ENCODE measurements around the gene SELENOW. TPM values are rescaled to one million over a fixed set of nuclear protein-coding genes. Genes with fewer than 3 reads are reported as not detected.
"Not testable (repeated sequence)": the region's sequence is repeated elsewhere in the genome, so short reads cannot be mapped to it uniquely, and the experiment has no call there.

Gene SELENOW
- total and polyA plus RNA-seq, 3 experiments from 2014 or later: 116 to 334 (median 122) TPM

- Histone ChIP-seq H3K4me1 (ENCODE audit: insufficient read depth, low read length) (no peaks in the 10 kb centered on the region), H3K27me3 (ENCODE audit: insufficient read depth, low read length, poor library complexity, severe bottlenecking) (no peaks in the 10 kb centered on the region), H3K27ac (ENCODE audit: low read depth, low read length) (no peak overlapping the region), H3K4me3 (ENCODE audit: low read length) (no peak overlapping the region), H3K36me3 (ENCODE audit: insufficient read depth, low read length) (no peaks in the 10 kb centered on the region), H3K9me3 (ENCODE audit: low read length) (no peaks in the 10 kb centered on the region)
- H3K27ac Mint-ChIP-seq: no peak overlapping the region
- H3K36me3 Mint-ChIP-seq: peaks cover 0 to 5% (median 2%) of the 10 kb centered on the region in 3 donors
- no peak overlapping the region for H3K4me3 Mint-ChIP-seq
- DNase-seq: no peak
- H3K4me1 Mint-ChIP-seq: peaks cover 0 to 3% (median 1%) of the 10 kb centered on the region in 3 donors
- ChIA-PET CTCF (no interaction called here), POLR2A (interaction anchor here (0.7 kb wide), 1 partner anchor 866 kb away, joined by 5 read pairs; no protein-coding TSS in a partner anchor)
- H3K9me3 Mint-ChIP-seq: peaks cover 0 to 4% (median 2%) of the 10 kb centered on the region in 5 donors
- H3K27me3 Mint-ChIP-seq: peaks cover 13 to 18% of the 10 kb centered on the region in 2 donors
Observed at GRCh38 chr19:47794526-47794925, 16.0 kb downstream of the SELENOW start.

GRCh38 chr19:47796785-47797184 is 18.3 kb downstream of the SELENOW start:
- H3K27me3 Mint-ChIP-seq: peaks cover 10 to 18% of the 10 kb centered on the region in 2 donors
- POLR2A ChIA-PET: no interaction called here
- no peaks in the 10 kb centered on the region for H3K27me3 ChIP-seq (ENCODE audit: insufficient read depth, low read length, poor library complexity, severe bottlenecking)

GRCh38 chr19:47797996-47798903 is 19.7 kb downstream of the SELENOW start:
- H3K9me3 Mint-ChIP-seq: peaks cover 0 to 8% (median 3%) of the 10 kb centered on the region in 5 donors
- H3K27me3 ChIP-seq (ENCODE audit: insufficient read depth, low read length, poor library complexity, severe bottlenecking): no peaks in the 10 kb centered on the region
- no peaks in the 10 kb centered on the region for H3K9me3 ChIP-seq (ENCODE audit: low read length)
- H3K4me3 Mint-ChIP-seq: no peak overlapping the region
- ChIA-PET CTCF (no interaction called here), POLR2A (no interaction called here)
- no peak overlapping the region for H3K4me3 ChIP-seq (ENCODE audit: low read length)
- no peak for DNase-seq
- H3K36me3 Mint-ChIP-seq: peaks cover 0 to 11% (median 2%) of the 10 kb centered on the region in 3 donors
- H3K4me1 Mint-ChIP-seq: no peaks in the 10 kb centered on the region
- no peaks in the 10 kb centered on the region for H3K4me1 ChIP-seq (ENCODE audit: insufficient read depth, low read length)
- H3K27me3 Mint-ChIP-seq: peaks cover 10 to 18% of the 10 kb centered on the region in 2 donors
- H3K27ac ChIP-seq (ENCODE audit: low read depth, low read length): no peak overlapping the region
- no peak overlapping the region for H3K27ac Mint-ChIP-seq
- no peaks in the 10 kb centered on the region for H3K36me3 ChIP-seq (ENCODE audit: insufficient read depth, low read length)

More at GRCh38 chr19:47796785-47797184, 18.3 kb downstream of the SELENOW start:
- Histone ChIP-seq H3K27ac (ENCODE audit: low read depth, low read length) (no peak overlapping the region), H3K4me3 (ENCODE audit: low read length) (no peak overlapping the region), H3K9me3 (ENCODE audit: low read length) (no peaks in the 10 kb centered on the region), H3K36me3 (ENCODE audit: insufficient read depth, low read length) (no peaks in the 10 kb centered on the region), H3K4me1 (ENCODE audit: insufficient read depth, low read length) (no peaks in the 10 kb centered on the region)
- no peak for DNase-seq
- no peak overlapping the region for H3K27ac Mint-ChIP-seq
- no peak overlapping the region for H3K4me3 Mint-ChIP-seq
- H3K4me1 Mint-ChIP-seq: no peaks in the 10 kb centered on the region
- peaks cover 0 to 8% (median 3%) of the 10 kb centered on the region in 5 donors for H3K9me3 Mint-ChIP-seq
- CTCF ChIA-PET: no interaction called here
- peaks cover 0 to 11% (median 2%) of the 10 kb centered on the region in 3 donors for H3K36me3 Mint-ChIP-seq

- Histone ChIP-seq H3K27me3 (ENCODE audit: insufficient read depth, low read length, poor library complexity, severe bottlenecking) (no peaks in the 10 kb centered on the region), H3K36me3 (ENCODE audit: insufficient read depth, low read length) (no peaks in the 10 kb centered on the region), H3K9me3 (ENCODE audit: low read length) (no peaks in the 10 kb centered on the region), H3K4me3 (ENCODE audit: low read length) (no peak overlapping the region), H3K4me1 (ENCODE audit: insufficient read depth, low read length) (no peaks in the 10 kb centered on the region), H3K27ac (ENCODE audit: low read depth, low read length) (no peak overlapping the region)
- Mint-ChIP-seq H3K4me3 (no peak overlapping the region), H3K27ac (no peak overlapping the region), H3K4me1 (no peaks in the 10 kb centered on the region), H3K36me3 (peaks cover 0 to 11% (median 2%) of the 10 kb centered on the region in 3 donors), H3K9me3 (peaks cover 0 to 8% (median 3%) of the 10 kb centered on the region in 5 donors), H3K27me3 (peaks cover 10 to 18% of the 10 kb centered on the region in 2 donors)
- ChIA-PET CTCF (interaction anchor here (1.2 kb wide), 1 partner anchor 14 kb away, joined by 3 read pairs; no protein-coding TSS in a partner anchor), POLR2A (no interaction called here)
- no peak for DNase-seq
Observed at GRCh38 chr19:47798904-47799266, 20.4 kb downstream of the SELENOW start.

- Mint-ChIP-seq H3K9me3 (peaks cover 0 to 8% (median 3%) of the 10 kb centered on the region in 5 donors), H3K4me3 (no peak overlapping the region), H3K4me1 (no peaks in the 10 kb centered on the region), H3K27me3 (peaks cover 9 to 19% of the 10 kb centered on the region in 2 donors), H3K27ac (peak overlapping the region in 1 of 8 donors; percentile 64), H3K36me3 (peaks cover 0 to 11% (median 0%) of the 10 kb centered on the region in 3 donors)
- Histone ChIP-seq H3K9me3 (ENCODE audit: low read length) (no peaks in the 10 kb centered on the region), H3K4me1 (ENCODE audit: insufficient read depth, low read length) (no peaks in the 10 kb centered on the region), H3K4me3 (ENCODE audit: low read length) (no peak overlapping the region), H3K36me3 (ENCODE audit: insufficient read depth, low read length) (no peaks in the 10 kb centered on the region), H3K27me3 (ENCODE audit: insufficient read depth, low read length, poor library complexity, severe bottlenecking) (no peaks in the 10 kb centered on the region), H3K27ac (ENCODE audit: low read depth, low read length) (no peak overlapping the region)
- DNase-seq: no peak
- CTCF ChIA-PET: no interaction called here
- POLR2A ChIA-PET: no interaction called here
Observed at GRCh38 chr19:47801270-47801669, 22.8 kb downstream of the SELENOW start.

GRCh38 chr19:47802521-47803043 is 24.1 kb downstream of the SELENOW start:
- no peaks in the 10 kb centered on the region for H3K27me3 ChIP-seq (ENCODE audit: insufficient read depth, low read length, poor library complexity, severe bottlenecking)
- Mint-ChIP-seq H3K27me3 (peaks cover 9 to 22% of the 10 kb centered on the region in 2 donors), H3K9me3 (peaks cover 0 to 8% (median 3%) of the 10 kb centered on the region in 5 donors), H3K36me3 (peaks cover 0 to 11% (median 0%) of the 10 kb centered on the region in 3 donors), H3K4me1 (no peaks in the 10 kb centered on the region), H3K27ac (peak overlapping the region in 2 of 8 donors; percentile 17 to 21), H3K4me3 (no peak overlapping the region)
- no peak overlapping the region for H3K27ac ChIP-seq (ENCODE audit: low read depth, low read length)
- no peaks in the 10 kb centered on the region for H3K36me3 ChIP-seq (ENCODE audit: insufficient read depth, low read length)
- no peak for DNase-seq
- ChIA-PET POLR2A (no interaction called here), CTCF (no interaction called here)
- no peaks in the 10 kb centered on the region for H3K9me3 ChIP-seq (ENCODE audit: low read length)
- no peak overlapping the region for H3K4me3 ChIP-seq (ENCODE audit: low read length)
- no peaks in the 10 kb centered on the region for H3K4me1 ChIP-seq (ENCODE audit: insufficient read depth, low read length)

GRCh38 chr19:47803148-47803547 is 24.6 kb downstream of the SELENOW start:
- H3K27ac Mint-ChIP-seq; H3K4me3 Mint-ChIP-seq; H3K4me1 Mint-ChIP-seq; H3K4me3 ChIP-seq (ENCODE audit: low read length); POLR2A ChIA-PET; H3K36me3 ChIP-seq (ENCODE audit: insufficient read depth, low read length); H3K27me3 ChIP-seq (ENCODE audit: insufficient read depth, low read length, poor library complexity, severe bottlenecking); H3K9me3 ChIP-seq (ENCODE audit: low read length); CTCF ChIA-PET; H3K4me1 ChIP-seq (ENCODE audit: insufficient read depth, low read length); DNase-seq; H3K27ac ChIP-seq (ENCODE audit: low read depth, low read length); H3K9me3 Mint-ChIP-seq: not testable (repeated sequence)
- peaks cover 9 to 16% of the 10 kb centered on the region in 2 donors for H3K27me3 Mint-ChIP-seq
- peaks cover 0 to 11% (median 0%) of the 10 kb centered on the region in 3 donors for H3K36me3 Mint-ChIP-seq

- H3K27me3 ChIP-seq (ENCODE audit: insufficient read depth, low read length, poor library complexity, severe bottlenecking); POLR2A ChIA-PET; H3K36me3 ChIP-seq (ENCODE audit: insufficient read depth, low read length); H3K27ac Mint-ChIP-seq; CTCF ChIA-PET; H3K9me3 ChIP-seq (ENCODE audit: low read length); H3K9me3 Mint-ChIP-seq; H3K4me3 ChIP-seq (ENCODE audit: low read length); H3K4me3 Mint-ChIP-seq; H3K27ac ChIP-seq (ENCODE audit: low read depth, low read length); H3K4me1 Mint-ChIP-seq; H3K4me1 ChIP-seq (ENCODE audit: insufficient read depth, low read length); DNase-seq: not testable (repeated sequence)
- Mint-ChIP-seq H3K27me3 (peaks cover 9 to 14% of the 10 kb centered on the region in 2 donors), H3K36me3 (peaks cover 0 to 11% (median 0%) of the 10 kb centered on the region in 3 donors)
Observed at GRCh38 chr19:47803671-47804070, 25.2 kb downstream of the SELENOW start.
